ENCODE results near the gene ABCG2.

ABCG2 gene

DNA sequence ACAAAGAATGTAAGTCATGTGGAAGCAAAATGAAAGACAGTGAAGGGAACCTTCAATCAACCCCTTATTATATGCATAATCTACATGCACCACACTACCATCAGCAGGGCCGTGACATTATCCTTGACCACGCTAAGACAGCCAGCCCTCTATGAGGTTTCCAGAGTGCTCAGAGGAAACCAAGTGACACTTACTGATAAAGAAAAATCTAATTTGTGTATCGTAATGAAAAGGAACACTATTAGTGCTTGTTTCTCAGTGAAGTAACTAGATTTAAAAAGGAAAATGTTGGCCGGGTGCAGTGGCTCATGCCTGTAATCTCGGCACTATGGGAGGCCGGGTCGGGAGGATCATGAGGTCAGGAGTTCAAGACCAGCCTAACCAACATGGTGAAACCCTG is 56.4 kb downstream of the ABCG2 start (continued):
- TF ChIP-seq PRDM4 (tag by site-specific recombination; IDR thresholded peaks at IDR 0.05), result no peak
- TF ChIP-seq GLI4 (tag by site-specific recombination; IDR thresholded peaks at IDR 0.05), result no peak

DNA sequence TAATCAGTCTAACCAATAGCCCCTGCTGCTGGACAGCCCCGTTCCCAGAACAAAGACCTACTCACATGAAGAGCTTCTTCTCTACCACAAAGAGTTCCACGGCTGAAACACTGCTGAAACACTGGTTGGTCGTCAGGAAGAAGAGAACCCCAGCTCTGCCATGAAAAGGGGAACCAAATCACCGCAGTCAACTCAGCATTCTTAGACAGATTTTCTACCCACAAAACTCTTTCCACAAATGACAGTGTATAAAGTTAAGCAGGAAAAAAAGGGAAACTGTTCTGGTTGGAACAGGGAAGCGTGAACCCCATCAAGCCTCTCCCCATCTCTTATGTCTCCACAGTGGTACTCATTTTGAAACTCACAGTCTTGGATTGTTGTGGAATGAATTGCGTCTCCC is 57.3 kb downstream of the ABCG2 start:
- CTCF ChIA-PET, result no interaction called here
- no peak overlapping the region for H3K27ac ChIP-seq (ENCODE audit: extremely low read depth, low read depth, low read length)

More for the DNA sequence above, 57.3 kb downstream of the ABCG2 start:
- Histone ChIP-seq H3K36me3 (ENCODE audit: control insufficient read depth in 2 of 2, insufficient read depth in 1 of 2, low read length in 2 of 2) (no peaks in the 10 kb centered on the region), H3K4me1 (ENCODE audit: control insufficient read depth, insufficient read depth, low read length) (peaks cover 6% of the 10 kb centered on the region), H3K9me3 (ENCODE audit: control insufficient read depth, insufficient read depth, low read depth, low read length) (no peaks in the 10 kb centered on the region), H3K4me3 (ENCODE audit: low read depth, low read length) (no peak overlapping the region)
- POLR2A ChIA-PET, result no interaction called here
- no peak for TF ChIP-seq ZNF174 (tag by site-specific recombination; IDR thresholded peaks at IDR 0.05)
- TF ChIP-seq ZBTB11 (tag by site-specific recombination; conservative IDR thresholded peaks at IDR 0.05; ENCODE audit: low read depth), result no peak
- no peak for TF ChIP-seq GFI1B (tag by site-specific recombination; IDR thresholded peaks at IDR 0.05)
- no peak for TF ChIP-seq ZNF660 (tag by site-specific recombination; IDR thresholded peaks at IDR 0.05)
- no peak for TF ChIP-seq SP2 (tag by site-specific recombination; IDR thresholded peaks at IDR 0.05)
- TF ChIP-seq, protein P1, sequence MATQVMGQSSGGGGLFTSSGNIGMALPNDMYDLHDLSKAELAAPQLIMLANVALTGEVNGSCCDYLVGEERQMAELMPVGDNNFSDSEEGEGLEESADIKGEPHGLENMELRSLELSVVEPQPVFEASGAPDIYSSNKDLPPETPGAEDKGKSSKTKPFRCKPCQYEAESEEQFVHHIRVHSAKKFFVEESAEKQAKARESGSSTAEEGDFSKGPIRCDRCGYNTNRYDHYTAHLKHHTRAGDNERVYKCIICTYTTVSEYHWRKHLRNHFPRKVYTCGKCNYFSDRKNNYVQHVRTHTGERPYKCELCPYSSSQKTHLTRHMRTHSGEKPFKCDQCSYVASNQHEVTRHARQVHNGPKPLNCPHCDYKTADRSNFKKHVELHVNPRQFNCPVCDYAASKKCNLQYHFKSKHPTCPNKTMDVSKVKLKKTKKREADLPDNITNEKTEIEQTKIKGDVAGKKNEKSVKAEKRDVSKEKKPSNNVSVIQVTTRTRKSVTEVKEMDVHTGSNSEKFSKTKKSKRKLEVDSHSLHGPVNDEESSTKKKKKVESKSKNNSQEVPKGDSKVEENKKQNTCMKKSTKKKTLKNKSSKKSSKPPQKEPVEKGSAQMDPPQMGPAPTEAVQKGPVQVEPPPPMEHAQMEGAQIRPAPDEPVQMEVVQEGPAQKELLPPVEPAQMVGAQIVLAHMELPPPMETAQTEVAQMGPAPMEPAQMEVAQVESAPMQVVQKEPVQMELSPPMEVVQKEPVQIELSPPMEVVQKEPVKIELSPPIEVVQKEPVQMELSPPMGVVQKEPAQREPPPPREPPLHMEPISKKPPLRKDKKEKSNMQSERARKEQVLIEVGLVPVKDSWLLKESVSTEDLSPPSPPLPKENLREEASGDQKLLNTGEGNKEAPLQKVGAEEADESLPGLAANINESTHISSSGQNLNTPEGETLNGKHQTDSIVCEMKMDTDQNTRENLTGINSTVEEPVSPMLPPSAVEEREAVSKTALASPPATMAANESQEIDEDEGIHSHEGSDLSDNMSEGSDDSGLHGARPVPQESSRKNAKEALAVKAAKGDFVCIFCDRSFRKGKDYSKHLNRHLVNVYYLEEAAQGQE (tag by site-specific recombination; IDR thresholded peaks at IDR 0.05), result no peak
- TF ChIP-seq, protein P2, sequence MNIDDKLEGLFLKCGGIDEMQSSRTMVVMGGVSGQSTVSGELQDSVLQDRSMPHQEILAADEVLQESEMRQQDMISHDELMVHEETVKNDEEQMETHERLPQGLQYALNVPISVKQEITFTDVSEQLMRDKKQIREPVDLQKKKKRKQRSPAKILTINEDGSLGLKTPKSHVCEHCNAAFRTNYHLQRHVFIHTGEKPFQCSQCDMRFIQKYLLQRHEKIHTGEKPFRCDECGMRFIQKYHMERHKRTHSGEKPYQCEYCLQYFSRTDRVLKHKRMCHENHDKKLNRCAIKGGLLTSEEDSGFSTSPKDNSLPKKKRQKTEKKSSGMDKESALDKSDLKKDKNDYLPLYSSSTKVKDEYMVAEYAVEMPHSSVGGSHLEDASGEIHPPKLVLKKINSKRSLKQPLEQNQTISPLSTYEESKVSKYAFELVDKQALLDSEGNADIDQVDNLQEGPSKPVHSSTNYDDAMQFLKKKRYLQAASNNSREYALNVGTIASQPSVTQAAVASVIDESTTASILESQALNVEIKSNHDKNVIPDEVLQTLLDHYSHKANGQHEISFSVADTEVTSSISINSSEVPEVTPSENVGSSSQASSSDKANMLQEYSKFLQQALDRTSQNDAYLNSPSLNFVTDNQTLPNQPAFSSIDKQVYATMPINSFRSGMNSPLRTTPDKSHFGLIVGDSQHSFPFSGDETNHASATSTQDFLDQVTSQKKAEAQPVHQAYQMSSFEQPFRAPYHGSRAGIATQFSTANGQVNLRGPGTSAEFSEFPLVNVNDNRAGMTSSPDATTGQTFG (tag by site-specific recombination; IDR thresholded peaks at IDR 0.05; ENCODE audit: borderline replicate concordance), result no peak
